HEK293 (cell line): ENCODE measurements around the gene PDZRN3.

Source experiments
- CTCF ChIA-PET: fragments of 350-600 bp; formaldehyde crosslinking; extraction: SDS; loops from one replicate; lab custom pipeline; 2021; ENCODE audit warnings: antibody characterized with exemption; lab: Yijun Ruan, JAX
- POLR2A ChIA-PET: fragments of 300-600 bp; formaldehyde crosslinking; extraction: SDS; loops from one replicate; lab custom pipeline; 2020; ENCODE audit warnings: antibody characterized with exemption, inconsistent platforms; lab: Yijun Ruan, JAX
- H3K27ac ChIP-seq: fragments of 200-500 bp; sonication (Bioruptor generic); 2 replicates; pipeline ENCODE4 v1.5.1; 2014; ENCODE audit warnings: low read depth, low read length, control low read depth, inconsistent platforms; ENCODE audit errors: extremely low read depth
- H3K36me3 ChIP-seq, 2 experiments: fragments of 200-500 bp in 1 of 2; sonication (Bioruptor generic) in 1 of 2; 1 replicate in 1 of 2; 2 replicates in 1 of 2; pipeline ENCODE4 v1.5.1; 2014 to 2017; ENCODE audit warnings: inconsistent platforms in 2 of 2, low read length in 2 of 2; ENCODE audit not compliant: control insufficient read depth in 2 of 2, insufficient read depth in 1 of 2
- H3K4me1 ChIP-seq: fragments of 200-500 bp; sonication (Bioruptor generic); 2 replicates; pipeline ENCODE4 v1.5.1; 2014; ENCODE audit warnings: mild to moderate bottlenecking, low read length, inconsistent platforms; ENCODE audit not compliant: control insufficient read depth, insufficient read depth
- H3K4me3 ChIP-seq: 2 replicates; pipeline ENCODE4 v1.5.1; 2011; ENCODE audit warnings: low read depth, mild to moderate bottlenecking, control low read depth, low read length, moderate library complexity
- H3K9me3 ChIP-seq: fragments of 200-500 bp; sonication (Bioruptor generic); 2 replicates; pipeline ENCODE4 v1.5.1; 2014; ENCODE audit warnings: low read depth, low read length, inconsistent platforms; ENCODE audit not compliant: control insufficient read depth, insufficient read depth
- AEBP2 ChIP-seq: fragments of 450-650 bp; formaldehyde crosslinking; IDR thresholded peaks from 2 replicates; pipeline ENCODE4 v1.5.1; 2016; ENCODE audit warnings: missing biosample characterization, missing genetic modification characterization, borderline replicate concordance
- EGR2 ChIP-seq: fragments of 450-650 bp; formaldehyde crosslinking; IDR thresholded peaks from 2 replicates; pipeline ENCODE4 v1.5.1; 2016; ENCODE audit warnings: low read depth, missing biosample characterization, missing genetic modification characterization
- FEZF1 ChIP-seq: fragments of 450-650 bp; formaldehyde crosslinking; IDR thresholded peaks from 2 replicates; pipeline ENCODE4 v1.5.1; 2016; ENCODE audit warnings: missing biosample characterization, missing genetic modification characterization
- GLI4 ChIP-seq: fragments of 450-650 bp; formaldehyde crosslinking; IDR thresholded peaks from 2 replicates; pipeline ENCODE4 v1.5.1; 2016; ENCODE audit warnings: missing biosample characterization, missing genetic modification characterization
- KLF9 ChIP-seq: fragments of 450-650 bp; formaldehyde crosslinking; IDR thresholded peaks from 2 replicates; pipeline ENCODE4 v1.5.1; 2016; ENCODE audit warnings: missing biosample characterization, missing genetic modification characterization, low read depth
- PRDM2 ChIP-seq: fragments of 450-650 bp; formaldehyde crosslinking; IDR thresholded peaks from 2 replicates; pipeline ENCODE4 v1.5.1; 2016; ENCODE audit warnings: missing biosample characterization, missing genetic modification characterization, borderline replicate concordance
- ZBTB17 ChIP-seq: fragments of 450-650 bp; formaldehyde crosslinking; IDR thresholded peaks from 2 replicates; pipeline ENCODE4 v1.5.1; 2016; ENCODE audit warnings: missing biosample characterization, missing genetic modification characterization
- ZIC2 ChIP-seq: fragments of 450-650 bp; formaldehyde crosslinking; IDR thresholded peaks from 2 replicates; pipeline ENCODE4 v1.5.1; 2016; ENCODE audit warnings: missing biosample characterization, missing genetic modification characterization
- ZNF157 ChIP-seq: fragments of 450-650 bp; formaldehyde crosslinking; IDR thresholded peaks from 2 replicates; pipeline ENCODE4 v1.5.1; 2016; ENCODE audit warnings: missing biosample characterization, missing genetic modification characterization
- ZNF19 ChIP-seq: fragments of 450-650 bp; formaldehyde crosslinking; IDR thresholded peaks from 2 replicates; pipeline ENCODE4; 2016; ENCODE audit warnings: missing biosample characterization, missing genetic modification characterization, low read depth
- ZNF23 ChIP-seq: fragments of 450-650 bp; formaldehyde crosslinking; IDR thresholded peaks from 2 replicates; pipeline ENCODE4 v1.5.1; 2016; ENCODE audit warnings: missing biosample characterization, missing genetic modification characterization, borderline replicate concordance
- ZNF324 ChIP-seq: fragments of 450-650 bp; formaldehyde crosslinking; IDR thresholded peaks from 2 replicates; pipeline ENCODE4 v1.5.1; 2016; ENCODE audit warnings: missing biosample characterization, missing genetic modification characterization
- ZNF423 ChIP-seq: fragments of 450-650 bp; formaldehyde crosslinking; IDR thresholded peaks from 2 replicates; pipeline ENCODE4 v1.5.1; 2016; ENCODE audit warnings: missing biosample characterization, missing genetic modification characterization
- ZNF529 ChIP-seq: fragments of 450-650 bp; formaldehyde crosslinking; IDR thresholded peaks from 2 replicates; pipeline ENCODE4 v1.5.1; 2017; ENCODE audit warnings: missing genetic modification characterization, missing biosample characterization; ENCODE audit not compliant: insufficient replicate concordance
- ZNF623 ChIP-seq: fragments of 450-650 bp; formaldehyde crosslinking; IDR thresholded peaks from 2 replicates; pipeline ENCODE4 v1.5.1; 2016; ENCODE audit warnings: missing biosample characterization, missing genetic modification characterization
- ZNF639 ChIP-seq: fragments of 450-650 bp; formaldehyde crosslinking; IDR thresholded peaks from 2 replicates; pipeline ENCODE4 v1.5.1; 2016; ENCODE audit warnings: missing biosample characterization, missing genetic modification characterization
- ZNF660 ChIP-seq: fragments of 450-650 bp; IDR thresholded peaks from 2 replicates; pipeline ENCODE4 v1.5.1; 2018; ENCODE audit warnings: missing biosample characterization, mild to moderate bottlenecking, missing genetic modification characterization
- ZNF670 ChIP-seq: fragments of 450-650 bp; formaldehyde crosslinking; IDR thresholded peaks from 2 replicates; pipeline ENCODE4 v1.5.1; 2016; ENCODE audit warnings: missing biosample characterization, missing genetic modification characterization, low read depth
- ZNF704 ChIP-seq: fragments of 450-650 bp; formaldehyde crosslinking; IDR thresholded peaks from 2 replicates; pipeline ENCODE4 v1.5.1; 2016; ENCODE audit warnings: missing biosample characterization, missing genetic modification characterization
- ZSCAN30 ChIP-seq: fragments of 450-650 bp; IDR thresholded peaks from 2 replicates; pipeline ENCODE4 v1.5.1; 2018; ENCODE audit warnings: missing biosample characterization, mild to moderate bottlenecking, missing genetic modification characterization, moderate library complexity
- TF ChIP-seq, protein P1 (sequence below): fragments of 450-650 bp; formaldehyde crosslinking; IDR thresholded peaks from 2 replicates; pipeline ENCODE4 v1.5.1; 2016; ENCODE audit warnings: missing biosample characterization, missing genetic modification characterization

PDZRN3 gene

DNA sequence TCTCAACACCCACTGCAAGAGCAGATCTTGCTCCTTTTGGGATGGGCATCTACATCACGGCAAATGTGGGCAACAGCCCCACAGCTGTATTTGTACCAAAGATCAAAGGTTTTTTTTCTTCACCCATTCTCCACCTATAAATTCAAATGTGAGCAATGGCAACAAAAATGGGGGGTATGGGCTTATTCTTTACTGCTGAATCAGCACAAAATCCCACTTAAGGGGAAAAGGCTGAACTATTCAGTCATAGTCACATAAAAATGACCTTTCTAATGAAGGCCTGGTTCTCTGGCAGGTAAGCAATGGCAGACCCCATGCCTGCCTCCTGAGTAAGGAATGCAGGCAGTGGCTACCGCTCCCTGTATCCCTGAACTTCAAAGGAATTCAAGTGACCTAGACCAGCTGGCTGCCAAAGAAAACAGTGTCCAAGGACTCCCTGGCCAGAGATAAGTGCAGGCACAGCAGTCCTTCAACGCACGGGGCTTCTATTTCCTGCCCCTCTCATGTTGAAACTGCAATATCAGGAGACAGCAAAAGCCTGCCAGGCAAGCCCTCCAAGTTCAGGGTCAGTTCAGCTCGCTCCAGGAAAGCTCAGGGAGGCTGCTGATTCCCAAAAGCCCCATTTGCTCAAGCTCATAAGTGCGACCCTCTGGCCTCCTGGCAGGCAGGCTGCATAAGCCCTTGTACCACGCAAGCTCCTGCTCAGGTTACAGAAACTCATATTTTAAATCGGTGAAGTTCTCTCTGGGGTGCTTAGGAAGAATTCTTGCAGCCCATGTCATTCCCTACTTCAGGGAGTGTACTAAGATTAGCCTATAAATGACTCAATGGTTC, 134.1 kb downstream of the PDZRN3 start (continued):
- TF ChIP-seq PRDM2 = no peak
- 0 out of 2 replicates have a peak, but pooled peaks have one; percentile 28 for TF ChIP-seq ZSCAN30
- TF ChIP-seq GLI4 (tag by site-specific recombination) = no peak

GRCh38 chr3:73485877-73486330, 138.8 kb downstream of the PDZRN3 start:
- ChIA-PET CTCF (interaction anchor here (0.6 to 1.6 kb wide), 4 partner anchors 15 to 388 kb away, joined by 3 to 4 read pairs (median 3); no protein-coding TSS in a partner anchor), POLR2A (no interaction called here)
- Histone ChIP-seq H3K4me3 (no peak overlapping the region), H3K9me3 (no peaks in the 10 kb centered on the region), H3K4me1 (peaks cover 3% of the 10 kb centered on the region; the same call in 1 of the 2 replicates), H3K27ac (no peak overlapping the region), H3K36me3 (no peaks in the 10 kb centered on the region)
- TF ChIP-seq ZNF157 (tag by site-specific recombination) = no peak
- TF ChIP-seq ZNF660 (tag by site-specific recombination) = no peak
- no peak for TF ChIP-seq ZNF670
- no peak for TF ChIP-seq ZNF19 (tag by site-specific recombination)
- no peak for TF ChIP-seq AEBP2
- TF ChIP-seq ZNF639 (tag by site-specific recombination) = no peak
- no peak for TF ChIP-seq KLF9
- no peak for TF ChIP-seq ZIC2
- no peak for TF ChIP-seq ZBTB17 (tag by site-specific recombination)
- TF ChIP-seq ZNF423 (tag by site-specific recombination) = no peak
- no peak for TF ChIP-seq FEZF1 (tag by site-specific recombination)
- TF ChIP-seq ZNF23 (tag by site-specific recombination) = no peak
- TF ChIP-seq, protein P1, sequence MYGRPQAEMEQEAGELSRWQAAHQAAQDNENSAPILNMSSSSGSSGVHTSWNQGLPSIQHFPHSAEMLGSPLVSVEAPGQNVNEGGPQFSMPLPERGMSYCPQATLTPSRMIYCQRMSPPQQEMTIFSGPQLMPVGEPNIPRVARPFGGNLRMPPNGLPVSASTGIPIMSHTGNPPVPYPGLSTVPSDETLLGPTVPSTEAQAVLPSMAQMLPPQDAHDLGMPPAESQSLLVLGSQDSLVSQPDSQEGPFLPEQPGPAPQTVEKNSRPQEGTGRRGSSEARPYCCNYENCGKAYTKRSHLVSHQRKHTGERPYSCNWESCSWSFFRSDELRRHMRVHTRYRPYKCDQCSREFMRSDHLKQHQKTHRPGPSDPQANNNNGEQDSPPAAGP (tag by site-specific recombination) = no peak
- no peak for TF ChIP-seq ZNF324 (tag by site-specific recombination)
- TF ChIP-seq ZNF623 (tag by site-specific recombination) = no peak
- TF ChIP-seq EGR2 (tag by site-specific recombination) = no peak
- TF ChIP-seq ZNF529 (tag by site-specific recombination) = no peak
- TF ChIP-seq ZNF704 (tag by site-specific recombination) = no peak
